Renal pelvis (tissue), 4 donors: ENCODE measurements around the gene ITGA5. TPM values are rescaled to one million over a fixed set of nuclear protein-coding genes. Genes with fewer than 3 reads are reported as not detected.

Experiments
- DNase-seq: peaks from one replicate; pipeline ENCODE4 v3.0.0-alpha.2; 2013
- polyA plus RNA-seq, 3 donors: library from polyadenylated mRNA; unstranded; fragments of 120-200 nt; gene quantifications; one replicate each; pipeline ENCODE4 v1.2.1, GENCODE V29; 2013; ENCODE audit not compliant: insufficient read length in 3 of 3

ITGA5 gene
- polyA plus RNA-seq, 3 donors: 40.1 to 50.0 (median 46.8) TPM

- no peak for DNase-seq
Measured at GRCh38 chr12:54373649-54374561, 45.2 kb downstream of the ITGA5 start.

GRCh38 chr12:54372113-54372806 lies 46.8 kb downstream of the ITGA5 start:
- no peak for DNase-seq

- DNase-seq: no peak
Measured at GRCh38 chr12:54371328-54372112, 47.5 kb downstream of the ITGA5 start.

GRCh38 chr12:54370171-54370730 lies 48.8 kb downstream of the ITGA5 start:
- DNase-seq: peak; percentile 77

GRCh38 chr12:54369597-54370131 lies 49.4 kb downstream of the ITGA5 start:
- no peak for DNase-seq

GRCh38 chr12:54368709-54369596 lies 50.1 kb downstream of the ITGA5 start:
- DNase-seq: peak; percentile 94

GRCh38 chr12:54368025-54368708 lies 50.9 kb downstream of the ITGA5 start:
- no peak for DNase-seq

- no peak for DNase-seq
Measured at GRCh38 chr12:54364413-54364812, 54.7 kb downstream of the ITGA5 start, which contains the start of gene GPR84. TSS of gene GPR84 (minus strand) at chr12:54364486. CDS start at chr12:54363851, 635 bp downstream.

- DNase-seq: no peak
Measured at GRCh38 chr12:54363618-54364017, 55.4 kb downstream of the ITGA5 start.

- DNase-seq: no peak
Measured at GRCh38 chr12:54363047-54363446, 56.0 kb downstream of the ITGA5 start.

- DNase-seq: peak; percentile 93
Measured at GRCh38 chr12:54360717-54361456, 58.2 kb downstream of the ITGA5 start.

- no peak for DNase-seq
Measured at GRCh38 chr12:54359762-54360351, 59.2 kb downstream of the ITGA5 start.

- peak; percentile 100 for DNase-seq
Measured at GRCh38 chr12:54358945-54359761, 59.9 kb downstream of the ITGA5 start.

- DNase-seq: no peak
Measured at GRCh38 chr12:54358191-54358944, 60.7 kb downstream of the ITGA5 start.

- DNase-seq: no peak
Measured at GRCh38 chr12:54357506-54358190, 61.4 kb downstream of the ITGA5 start.

- DNase-seq: no peak
Measured at GRCh38 chr12:54356951-54357356, 62.1 kb downstream of the ITGA5 start.
